Measurements from ENCODE around the gene IRF5.

IRF5 gene

GRCh38 chr7:128945668-128946366, 8.1 kb downstream of the IRF5 start:
- Histone ChIP-seq H3K27me3 (ENCODE audit: insufficient read depth, poor library complexity, severe bottlenecking) (no peaks in the 10 kb centered on the region), H3K4me1 (ENCODE audit: insufficient read depth, poor library complexity, severe bottlenecking) (no peaks in the 10 kb centered on the region), H3K9me3 (ENCODE audit: severe bottlenecking) (no peaks in the 10 kb centered on the region), H3K36me3 (ENCODE audit: low read depth) (peaks cover 6% of the 10 kb centered on the region), H3K4me3 (ENCODE audit: severe bottlenecking) (no peak overlapping the region), H3K27ac (ENCODE audit: poor library complexity, severe bottlenecking) (no peak overlapping the region)
- DNase-seq (ENCODE audit: low spot score) (peak; percentile 46), ATAC-seq (ENCODE audit: low read depth) (no peak)
- TF ChIP-seq CTCF (IDR thresholded peaks at IDR 0.05; ENCODE audit: poor library complexity, severe bottlenecking): no peak

GRCh38 chr7:128946936-128947830, 9.5 kb downstream of the IRF5 start:
- Histone ChIP-seq H3K4me1 (ENCODE audit: insufficient read depth, poor library complexity, severe bottlenecking) (no peaks in the 10 kb centered on the region), H3K27me3 (ENCODE audit: insufficient read depth, poor library complexity, severe bottlenecking) (no peaks in the 10 kb centered on the region), H3K36me3 (ENCODE audit: low read depth) (peaks cover 6% of the 10 kb centered on the region), H3K27ac (ENCODE audit: poor library complexity, severe bottlenecking) (no peak overlapping the region), H3K4me3 (ENCODE audit: severe bottlenecking) (no peak overlapping the region), H3K9me3 (ENCODE audit: severe bottlenecking) (no peaks in the 10 kb centered on the region)
- no peak for TF ChIP-seq CTCF (IDR thresholded peaks at IDR 0.05; ENCODE audit: poor library complexity, severe bottlenecking)
- DNase-seq (ENCODE audit: low spot score) (peak; percentile 54), ATAC-seq (ENCODE audit: low read depth) (0 out of 3 replicates have a peak, but pooled peaks have one; percentile 7)

GRCh38 chr7:128947854-128948253, 10.1 kb downstream of the IRF5 start:
- Histone ChIP-seq H3K27me3 (ENCODE audit: insufficient read depth, poor library complexity, severe bottlenecking) (no peaks in the 10 kb centered on the region), H3K27ac (ENCODE audit: poor library complexity, severe bottlenecking) (no peak overlapping the region), H3K9me3 (ENCODE audit: severe bottlenecking) (no peaks in the 10 kb centered on the region), H3K4me3 (ENCODE audit: severe bottlenecking) (no peak overlapping the region), H3K4me1 (ENCODE audit: insufficient read depth, poor library complexity, severe bottlenecking) (no peaks in the 10 kb centered on the region), H3K36me3 (ENCODE audit: low read depth) (peaks cover 6% of the 10 kb centered on the region)
- DNase-seq (ENCODE audit: low spot score): peak; percentile 38
- ATAC-seq (ENCODE audit: low read depth): 0 out of 3 replicates have a peak, but pooled peaks have one; percentile 17
- TF ChIP-seq CTCF (IDR thresholded peaks at IDR 0.05; ENCODE audit: poor library complexity, severe bottlenecking): no peak

- Histone ChIP-seq H3K27ac (ENCODE audit: poor library complexity, severe bottlenecking) (no peak overlapping the region), H3K36me3 (ENCODE audit: low read depth) (peaks cover 8% of the 10 kb centered on the region), H3K4me1 (ENCODE audit: insufficient read depth, poor library complexity, severe bottlenecking) (no peaks in the 10 kb centered on the region), H3K9me3 (ENCODE audit: severe bottlenecking) (no peaks in the 10 kb centered on the region), H3K27me3 (ENCODE audit: insufficient read depth, poor library complexity, severe bottlenecking) (no peaks in the 10 kb centered on the region), H3K4me3 (ENCODE audit: severe bottlenecking) (no peak overlapping the region)
- no peak for TF ChIP-seq CTCF (IDR thresholded peaks at IDR 0.05; ENCODE audit: poor library complexity, severe bottlenecking)
- no peak for ATAC-seq (ENCODE audit: low read depth)
- DNase-seq (ENCODE audit: low spot score): no peak
Measured at GRCh38 chr7:128948312-128948973, 10.7 kb downstream of the IRF5 start.

Data from RWPE2 (cell line).